Stimulated activated CD4-positive, alpha-beta T cell treated with anti-CD3 and anti-CD28 coated beads, Interleukin-15, amount 100 ng/mL, for 1 hour (primary cell): ENCODE data around the gene PRPF31.

Experiments used
- DNase-seq, 2 donors: peaks; one replicate each; pipeline ENCODE4 v3.0.0-alpha.2; 2020; ENCODE audit warnings: low read depth in 1 of 2, low spot score in 1 of 2

PRPF31 gene

GRCh38 chr19:54138489-54139256, 23.1 kb downstream of the PRPF31 start:
- no peak for DNase-seq

GRCh38 chr19:54141356-54141755, 25.8 kb downstream of the PRPF31 start:
- DNase-seq: no peak

GRCh38 chr19:54142166-54142780, 26.7 kb downstream of the PRPF31 start:
- DNase-seq: no peak

- no peak for DNase-seq
Observed at GRCh38 chr19:54145541-54146158, 30.1 kb downstream of the PRPF31 start.

GRCh38 chr19:54147676-54148075, 32.1 kb downstream of the PRPF31 start:
- no peak for DNase-seq

GRCh38 chr19:54148158-54148557, 32.6 kb downstream of the PRPF31 start:
- no peak for DNase-seq

GRCh38 chr19:54149021-54149812, 33.7 kb downstream of the PRPF31 start:
- DNase-seq: no peak

- no peak for DNase-seq
Observed at GRCh38 chr19:54151362-54152035, 35.9 kb downstream of the PRPF31 start.

- DNase-seq: no peak
Observed at GRCh38 chr19:54152267-54152666, 36.7 kb downstream of the PRPF31 start.

- DNase-seq: no peak
Observed at GRCh38 chr19:54152878-54153524, 37.4 kb downstream of the PRPF31 start.

- DNase-seq: no peak
Observed at GRCh38 chr19:54153731-54154326, 38.3 kb downstream of the PRPF31 start.

GRCh38 chr19:54154603-54155345, 39.2 kb downstream of the PRPF31 start:
- DNase-seq: no peak

GRCh38 chr19:54155694-54156093, 40.1 kb downstream of the PRPF31 start:
- DNase-seq: no peak

- DNase-seq: no peak
Observed at GRCh38 chr19:54156490-54156889, 40.9 kb downstream of the PRPF31 start.

- no peak for DNase-seq
Observed at GRCh38 chr19:54156953-54157352, 41.4 kb downstream of the PRPF31 start.

- DNase-seq: no peak
Observed at GRCh38 chr19:54158812-54159351, 43.3 kb downstream of the PRPF31 start.

GRCh38 chr19:54159352-54160181, 44.0 kb downstream of the PRPF31 start, which contains the start of gene LENG1:
LENG1 (minus strand) TSS chr19:54159721; CDS start chr19:54159695, 26 bp downstream.
- DNase-seq: peak; percentile 87 to 97

GRCh38 chr19:54160182-54160811, 44.7 kb downstream of the PRPF31 start:
- no peak for DNase-seq
